ENCODE measurements around the gene CD274. TPM values are rescaled to one million over a fixed set of nuclear protein-coding genes. Genes with fewer than 3 reads are reported as not detected.
A peak's percentile ranks its signal among the peaks of the same experiment; 100 is the strongest.

The CD274 gene
- polyA plus RNA-seq, 3 donors = 0.24 to 0.84 TPM; not detected in 1

- peak overlapping the region in 5 of 7 donors; percentile 19 to 83 (median 74) for H3K27ac Mint-ChIP-seq
- 0% methylated on average over 2 of the region's 2 CpGs for WGBS (ENCODE audit: insufficient coverage)
- no peaks in the 10 kb centered on the region for H3K9me3 ChIP-seq (replicated peaks in 1 of 2; ENCODE audit: control insufficient read depth in 1 of 2, insufficient read depth in 1 of 2, low read length in 2 of 2)
- H3K27me3 ChIP-seq (ENCODE audit: control insufficient read depth in 2 of 2, insufficient read depth in 2 of 2, low read length in 2 of 2) = no peaks in the 10 kb centered on the region
- H3K4me1 ChIP-seq (ENCODE audit: control insufficient read depth in 1 of 2, insufficient read depth in 2 of 2, low read length in 2 of 2) = peaks cover 43 to 57% of the 10 kb centered on the region in 2 donors
- H3K36me3 Mint-ChIP-seq = peaks cover 0 to 2% of the 10 kb centered on the region in 2 donors
- H4K20me1 ChIP-seq (ENCODE audit: insufficient read depth, low read length) = no peaks in the 10 kb centered on the region
- peaks cover 0 to 2% (median 0%) of the 10 kb centered on the region in 7 donors for H3K9me3 Mint-ChIP-seq
- peaks cover 59% of the 10 kb centered on the region for H3K4me1 Mint-ChIP-seq
- no peak for TF ChIP-seq CTCF (IDR thresholded peaks at IDR 0.05)
- H3K79me2 ChIP-seq (ENCODE audit: insufficient read depth, low read length) = no peaks in the 10 kb centered on the region
- no peak overlapping the region for H3K4me3 Mint-ChIP-seq
- DNase-seq = no peak
- intact Hi-C loops (cut with micrococcal nuclease) = loop anchor here (10.0 kb wide), 2 partner anchors 46 to 64 kb away; partner anchors contain the start of gene CD274 (in 2 of the 2)
- no peaks in the 10 kb centered on the region for H3K27me3 Mint-ChIP-seq (ENCODE audit: low read depth in 3 of 3)
- H3K4me3 ChIP-seq (replicated peaks in 1 of 3; ENCODE audit: low read depth in 2 of 3, low read length in 3 of 3) = peak overlapping the region in 1 of 3 experiments; percentile 11
- no peak overlapping the region for H3K4me2 ChIP-seq (replicated peaks; ENCODE audit: extremely low read depth, low read length, poor library complexity, severe bottlenecking)
- H3K36me3 ChIP-seq (replicated peaks in 1 of 2; ENCODE audit: control insufficient read depth in 1 of 2, insufficient read depth in 2 of 2, low read length in 2 of 2) = no peaks in the 10 kb centered on the region
- H3K9ac ChIP-seq (ENCODE audit: insufficient read depth, low read length, poor library complexity, severe bottlenecking) = no peak overlapping the region
- H2AFZ ChIP-seq (ENCODE audit: insufficient read depth, low read depth, low read length, poor library complexity, severe bottlenecking) = no peak overlapping the region
- H3K27ac ChIP-seq (ENCODE audit: low read depth in 1 of 2, low read length in 2 of 2) = peak overlapping the region in 1 of 2 donors; percentile 47
These were observed 68.6 kb downstream of the CD274 start for GRCh38 chr9:5518937-5519319.

Other genes with a start within 250 kb of the CD274 start
- not detected for gene INSL4, start 219.1 kb upstream of the CD274 start, polyA plus RNA-seq
- not detected for gene RLN2, start 145.8 kb upstream of the CD274 start, polyA plus RNA-seq
- not detected for gene RLN1, start 110.7 kb upstream of the CD274 start, polyA plus RNA-seq
- 10 to 100 TPM in 2 of 3 donors, 1 to 10 TPM in 1; 4.6 to 19.7 (median 14.8) TPM for gene PLGRKT, start 12.6 kb upstream of the CD274 start, polyA plus RNA-seq
- gene PDCD1LG2, start 60.0 kb downstream of the CD274 start, polyA plus RNA-seq = under 1 TPM; 0.16 to 0.41 (median 0.17) TPM
- 10 to 100 TPM; 13.4 to 36.4 (median 16.3) TPM for gene RIC1, start 178.6 kb downstream of the CD274 start, polyA plus RNA-seq